Measurements from ENCODE around the gene CST6.

CST6 gene

DNA sequence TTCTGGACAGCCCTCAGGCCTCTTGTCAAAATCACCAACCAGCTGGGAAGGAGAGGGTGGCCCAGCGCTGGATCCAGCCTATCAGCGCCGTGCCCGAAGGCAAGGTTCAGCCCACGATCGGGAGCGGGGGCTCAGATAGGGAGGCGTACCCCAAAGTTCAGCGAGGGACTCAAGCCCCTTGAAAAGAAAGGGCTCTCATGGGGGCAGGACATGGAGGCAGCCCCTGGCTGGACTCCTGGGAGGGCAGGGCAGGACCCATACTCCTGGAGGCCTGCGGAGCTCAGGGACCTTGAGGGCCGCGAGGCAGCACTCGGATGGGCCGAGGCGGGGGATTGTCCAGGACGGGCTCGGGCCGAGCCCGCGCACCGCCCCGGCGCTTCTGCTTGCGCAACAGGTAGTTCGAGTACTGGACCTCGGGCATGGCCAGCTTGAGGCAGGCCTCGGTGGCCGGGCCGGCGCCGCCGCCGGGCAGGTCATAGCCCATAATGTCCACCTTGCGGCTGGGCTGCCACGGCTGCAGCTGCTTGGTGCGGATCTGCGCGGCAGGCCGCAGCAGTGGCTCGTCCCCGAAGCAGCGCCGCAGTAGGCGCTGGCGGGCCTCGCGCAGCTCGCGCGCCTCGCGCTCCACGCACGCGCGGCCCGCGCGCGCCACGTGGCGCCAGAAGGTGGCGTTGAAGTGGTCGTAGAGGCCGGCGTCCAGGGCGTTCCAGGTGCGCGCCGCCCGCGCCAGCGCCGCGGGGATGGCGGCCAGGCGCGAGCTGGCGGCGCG lies 30.6 kb downstream of the CST6 start:
- H3K9me3 ChIP-seq (ENCODE audit: insufficient read depth, low read depth, low read length) = no peaks in the 10 kb centered on the region
- H3F3A ChIP-seq (ENCODE audit: low read depth) = no peaks in the 10 kb centered on the region
- no peaks in the 10 kb centered on the region for H3K79me2 ChIP-seq (ENCODE audit: insufficient read depth, low read length)

DNA sequence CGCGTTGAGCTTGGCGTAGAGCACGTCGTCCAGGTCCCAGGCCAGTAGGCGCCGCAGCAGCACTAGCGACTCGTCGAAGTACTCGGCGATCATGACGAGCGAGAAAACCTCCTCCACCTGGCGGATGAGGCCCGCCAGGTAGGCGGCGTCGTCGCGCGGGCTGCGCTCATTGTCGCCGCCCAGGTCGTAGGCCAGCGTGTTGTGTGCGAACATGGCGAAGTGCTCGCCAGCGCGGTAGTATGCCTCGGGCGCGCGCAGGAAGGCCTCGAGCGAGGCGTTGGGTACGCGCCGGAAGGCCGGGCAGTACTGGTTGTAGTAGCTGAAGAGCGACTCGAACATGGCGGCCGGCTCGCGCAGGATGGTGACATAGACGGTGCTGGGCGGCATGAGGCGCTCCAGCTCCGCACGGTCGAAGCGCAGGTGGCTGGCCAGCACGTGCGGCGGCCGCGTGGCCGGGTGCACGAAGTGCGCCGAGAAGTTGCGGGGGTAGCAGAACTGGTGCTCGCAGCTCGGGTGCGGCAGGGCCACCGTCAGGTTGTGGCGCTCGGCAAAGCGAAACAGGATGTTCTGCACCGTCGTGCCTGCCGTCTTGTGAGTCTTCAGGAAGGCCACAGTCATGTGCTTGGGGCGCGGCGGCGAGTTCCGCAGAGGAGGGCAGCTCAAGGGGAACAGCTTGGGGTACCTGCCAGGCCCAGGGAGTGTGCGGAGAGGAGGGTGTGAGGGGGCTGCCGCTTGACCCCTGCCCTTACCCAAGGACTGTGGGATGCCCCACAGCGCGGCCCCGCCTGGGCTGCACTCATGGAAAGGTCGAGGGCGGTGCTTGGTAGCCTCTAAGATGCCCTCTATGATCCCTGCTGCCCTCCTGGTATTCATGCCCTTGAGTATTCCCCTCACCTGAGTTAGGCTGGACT lies 31.4 kb downstream of the CST6 start:
- TF ChIP-seq EZH2phosphoT487 (IDR thresholded peaks at IDR 0.05; ENCODE audit: borderline replicate concordance) = no peak
- H3K4me3 ChIP-seq (ENCODE audit: low read length, poor library complexity, severe bottlenecking) = no peak overlapping the region
- H3K36me3 ChIP-seq (ENCODE audit: insufficient read depth, low read length) = no peaks in the 10 kb centered on the region
- H3K4me1 ChIP-seq (ENCODE audit: insufficient read depth, low read length, poor library complexity, severe bottlenecking) = peaks cover 4% of the 10 kb centered on the region
- H3K4me2 ChIP-seq (ENCODE audit: low read depth, low read length, poor library complexity, severe bottlenecking) = no peak overlapping the region
- H3K79me2 ChIP-seq (ENCODE audit: insufficient read depth, low read length) = no peaks in the 10 kb centered on the region
- H3K27me3 ChIP-seq (ENCODE audit: insufficient read depth, low read length, poor library complexity, severe bottlenecking) = no peaks in the 10 kb centered on the region
- H3K9me3 ChIP-seq (ENCODE audit: insufficient read depth, low read depth, low read length) = no peaks in the 10 kb centered on the region
- H3F3A ChIP-seq (ENCODE audit: low read depth) = no peaks in the 10 kb centered on the region
- H4K20me1 ChIP-seq (ENCODE audit: insufficient read depth, low read length, poor library complexity, severe bottlenecking) = no peaks in the 10 kb centered on the region
- no peak overlapping the region for H3K9ac ChIP-seq (ENCODE audit: low read depth, low read length, poor library complexity, severe bottlenecking)
- H3K9me2 ChIP-seq (replicated peaks; ENCODE audit: low read depth, low read length) = no peaks in the 10 kb centered on the region
- no peak overlapping the region for H2AFZ ChIP-seq (ENCODE audit: low read length)

More for the DNA sequence above, 30.6 kb downstream of the CST6 start:
- no peaks in the 10 kb centered on the region for H3K27me3 ChIP-seq (ENCODE audit: insufficient read depth, low read length, poor library complexity, severe bottlenecking)
- no peaks in the 10 kb centered on the region for H4K20me1 ChIP-seq (ENCODE audit: insufficient read depth, low read length, poor library complexity, severe bottlenecking)
- no peak for TF ChIP-seq EZH2phosphoT487 (IDR thresholded peaks at IDR 0.05; ENCODE audit: borderline replicate concordance)
- TF ChIP-seq, protein P1, sequence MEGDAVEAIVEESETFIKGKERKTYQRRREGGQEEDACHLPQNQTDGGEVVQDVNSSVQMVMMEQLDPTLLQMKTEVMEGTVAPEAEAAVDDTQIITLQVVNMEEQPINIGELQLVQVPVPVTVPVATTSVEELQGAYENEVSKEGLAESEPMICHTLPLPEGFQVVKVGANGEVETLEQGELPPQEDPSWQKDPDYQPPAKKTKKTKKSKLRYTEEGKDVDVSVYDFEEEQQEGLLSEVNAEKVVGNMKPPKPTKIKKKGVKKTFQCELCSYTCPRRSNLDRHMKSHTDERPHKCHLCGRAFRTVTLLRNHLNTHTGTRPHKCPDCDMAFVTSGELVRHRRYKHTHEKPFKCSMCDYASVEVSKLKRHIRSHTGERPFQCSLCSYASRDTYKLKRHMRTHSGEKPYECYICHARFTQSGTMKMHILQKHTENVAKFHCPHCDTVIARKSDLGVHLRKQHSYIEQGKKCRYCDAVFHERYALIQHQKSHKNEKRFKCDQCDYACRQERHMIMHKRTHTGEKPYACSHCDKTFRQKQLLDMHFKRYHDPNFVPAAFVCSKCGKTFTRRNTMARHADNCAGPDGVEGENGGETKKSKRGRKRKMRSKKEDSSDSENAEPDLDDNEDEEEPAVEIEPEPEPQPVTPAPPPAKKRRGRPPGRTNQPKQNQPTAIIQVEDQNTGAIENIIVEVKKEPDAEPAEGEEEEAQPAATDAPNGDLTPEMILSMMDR (conservative IDR thresholded peaks at IDR 0.05; ENCODE audit: low read length) = no peak
- H3K4me1 ChIP-seq (ENCODE audit: insufficient read depth, low read length, poor library complexity, severe bottlenecking) = peaks cover 4% of the 10 kb centered on the region
- H3K4me3 ChIP-seq (ENCODE audit: low read length, poor library complexity, severe bottlenecking) = no peak overlapping the region
- no peak overlapping the region for H3K4me2 ChIP-seq (ENCODE audit: low read depth, low read length, poor library complexity, severe bottlenecking)
- H3K9me2 ChIP-seq (replicated peaks; ENCODE audit: low read depth, low read length) = no peaks in the 10 kb centered on the region
- H3K36me3 ChIP-seq (ENCODE audit: insufficient read depth, low read length) = no peaks in the 10 kb centered on the region
- no peak overlapping the region for H2AFZ ChIP-seq (ENCODE audit: low read length)
- no peak overlapping the region for H3K9ac ChIP-seq (ENCODE audit: low read depth, low read length, poor library complexity, severe bottlenecking)

DNA sequence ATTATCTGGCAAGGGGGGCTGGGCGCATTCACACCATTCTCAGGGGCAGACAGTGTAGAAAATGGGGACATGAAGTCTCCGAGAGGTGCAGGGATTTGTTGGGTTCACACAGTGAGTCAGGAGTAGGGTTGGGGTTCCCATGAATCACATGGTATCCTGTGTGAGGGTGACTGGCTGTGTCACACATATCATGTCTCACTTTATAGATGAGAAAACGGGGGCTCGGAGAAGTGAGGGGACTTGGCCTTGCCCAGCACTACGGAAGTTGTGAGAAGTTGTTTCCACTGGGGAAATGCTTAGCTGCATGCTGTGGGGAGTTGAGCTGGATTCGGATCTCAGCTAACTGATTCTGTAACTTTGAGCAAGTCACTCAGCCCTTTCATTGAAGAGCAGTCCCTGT lies 32.9 kb downstream of the CST6 start:
- Histone ChIP-seq H3F3A (ENCODE audit: low read depth) (no peaks in the 10 kb centered on the region), H3K4me1 (ENCODE audit: insufficient read depth, low read length, poor library complexity, severe bottlenecking) (peaks cover 4% of the 10 kb centered on the region), H2AFZ (ENCODE audit: low read length) (peak overlapping the region; percentile 64), H3K4me3 (ENCODE audit: low read length, poor library complexity, severe bottlenecking) (no peak overlapping the region), H3K79me2 (ENCODE audit: insufficient read depth, low read length) (no peaks in the 10 kb centered on the region), H3K27me3 (ENCODE audit: insufficient read depth, low read length, poor library complexity, severe bottlenecking) (no peaks in the 10 kb centered on the region), H3K9me3 (ENCODE audit: insufficient read depth, low read depth, low read length) (no peaks in the 10 kb centered on the region), H3K9ac (ENCODE audit: low read depth, low read length, poor library complexity, severe bottlenecking) (no peak overlapping the region), H3K4me2 (ENCODE audit: low read depth, low read length, poor library complexity, severe bottlenecking) (peak overlapping the region; percentile 24), H3K36me3 (ENCODE audit: insufficient read depth, low read length) (no peaks in the 10 kb centered on the region), H4K20me1 (ENCODE audit: insufficient read depth, low read length, poor library complexity, severe bottlenecking) (no peaks in the 10 kb centered on the region), H3K9me2 (replicated peaks; ENCODE audit: low read depth, low read length) (no peaks in the 10 kb centered on the region)
- TF ChIP-seq EZH2phosphoT487 (IDR thresholded peaks at IDR 0.05; ENCODE audit: borderline replicate concordance) = no peak
- TF ChIP-seq, protein P1 (conservative IDR thresholded peaks at IDR 0.05; ENCODE audit: low read length) = no peak
